H9 (cell line): ENCODE measurements around the gene HAND1. TPM values are rescaled to one million over a fixed set of nuclear protein-coding genes. Genes with fewer than 3 reads are reported as not detected.
"Not testable (repeated sequence)": the region's sequence is repeated elsewhere in the genome, so short reads cannot be mapped to it uniquely, and the experiment has no call there.

ENCODE experiments used
- DNase-seq: peaks from one replicate; pipeline ENCODE4 v3.0.0-alpha.2; 2017
- H2AFZ ChIP-seq: one replicate; pipeline ENCODE4 v1.6.1; 2013; ENCODE audit warnings: mild to moderate bottlenecking, low read length, control low read depth, moderate library complexity
- H2AK5ac ChIP-seq: 2 replicates; pipeline ENCODE4 v1.6.1; 2013; ENCODE audit warnings: low read length, control low read depth, mixed read lengths; ENCODE audit not compliant: insufficient read length
- H2BK120ac ChIP-seq: one replicate; pipeline ENCODE4 v1.6.1; 2013; ENCODE audit warnings: low read depth, mild to moderate bottlenecking, low read length, control low read depth, inconsistent platforms; ENCODE audit not compliant: poor library complexity, severe bottlenecking
- H2BK12ac ChIP-seq: 2 replicates; pipeline ENCODE4 v1.6.1; 2013; ENCODE audit warnings: low read length, control low read depth, mixed read lengths, low read depth; ENCODE audit not compliant: insufficient read length
- H2BK15ac ChIP-seq: 2 replicates; pipeline ENCODE4 v1.6.1; 2013; ENCODE audit warnings: low read depth, low read length, control low read depth
- H2BK20ac ChIP-seq: one replicate; pipeline ENCODE4 v1.6.1; 2013; ENCODE audit warnings: low read depth, mild to moderate bottlenecking, low read length, control low read depth, inconsistent platforms; ENCODE audit not compliant: poor library complexity, severe bottlenecking
- H2BK5ac ChIP-seq: 2 replicates; pipeline ENCODE4 v1.6.1; 2013; ENCODE audit warnings: low read length, control low read depth, mixed read lengths; ENCODE audit not compliant: insufficient read length
- H3K14ac ChIP-seq: 2 replicates; pipeline ENCODE4 v1.6.1; 2013; ENCODE audit warnings: low read length, control low read depth; ENCODE audit not compliant: insufficient read depth
- H3K18ac ChIP-seq: 2 replicates; pipeline ENCODE4 v1.6.1; 2013; ENCODE audit warnings: low read depth, mild to moderate bottlenecking, mixed read lengths, low read length, control low read depth; ENCODE audit not compliant: insufficient read length
- H3K23ac ChIP-seq: 2 replicates; pipeline ENCODE4 v1.6.1; 2013; ENCODE audit warnings: low read length, control low read depth, mixed read lengths, low read depth; ENCODE audit not compliant: insufficient read length
- H3K23me2 ChIP-seq: 2 replicates; pipeline ENCODE4 v1.6.1; 2013; ENCODE audit warnings: low read depth, mild to moderate bottlenecking, mixed read lengths, low read length, control low read depth; ENCODE audit not compliant: insufficient read length, poor library complexity, severe bottlenecking
- H3K27ac ChIP-seq: 2 replicates; pipeline ENCODE4 v1.5.1; 2013; ENCODE audit warnings: low read length, control low read depth, mixed read lengths, low read depth; ENCODE audit not compliant: insufficient read length
- H3K27me3 ChIP-seq: 2 replicates; pipeline ENCODE4 v1.6.1; 2013; ENCODE audit warnings: low read length, control low read depth, inconsistent platforms; ENCODE audit not compliant: insufficient read depth
- H3K4ac ChIP-seq: 2 replicates; pipeline ENCODE4 v1.6.1; 2013; ENCODE audit warnings: low read depth, mild to moderate bottlenecking, control low read depth, inconsistent platforms, low read length, moderate library complexity
- H3K4me1 ChIP-seq: 2 replicates; pipeline ENCODE4 v1.6.1; 2013; ENCODE audit warnings: low read length, control low read depth, inconsistent platforms; ENCODE audit not compliant: insufficient read depth
- H3K4me2 ChIP-seq: 2 replicates; pipeline ENCODE4 v1.6.1; 2013; ENCODE audit warnings: low read length, control low read depth, mixed read lengths; ENCODE audit not compliant: insufficient read length, insufficient read depth
- H3K56ac ChIP-seq: 2 replicates; pipeline ENCODE4 v1.6.1; 2013; ENCODE audit warnings: low read depth, mild to moderate bottlenecking, mixed read lengths, low read length, control low read depth; ENCODE audit not compliant: insufficient read length
- H3K79me1 ChIP-seq: 2 replicates; pipeline ENCODE4 v1.6.1; 2013; ENCODE audit warnings: low read depth, mild to moderate bottlenecking, moderate library complexity, low read length, control low read depth, inconsistent platforms; ENCODE audit not compliant: insufficient read depth, poor library complexity, severe bottlenecking
- H3K79me2 ChIP-seq: 2 replicates; pipeline ENCODE4 v1.6.1; 2013; ENCODE audit warnings: low read length, control low read depth, inconsistent platforms; ENCODE audit not compliant: insufficient read depth
- H3K9ac ChIP-seq: 2 replicates; pipeline ENCODE4 v1.6.1; 2013; ENCODE audit warnings: low read length, control low read depth, mixed read lengths; ENCODE audit not compliant: insufficient read length; ENCODE audit errors: extremely low read depth
- H3K9me3 ChIP-seq: one replicate; pipeline ENCODE4 v1.6.1; 2013; ENCODE audit warnings: low read depth, low read length, inconsistent platforms; ENCODE audit not compliant: control insufficient read depth
- H3T11ph ChIP-seq: one replicate; pipeline ENCODE4 v1.6.1; 2013; ENCODE audit warnings: mild to moderate bottlenecking, low read length, control low read depth, inconsistent platforms
- H4K20me1 ChIP-seq: one replicate; pipeline ENCODE4 v1.6.1; 2013; ENCODE audit not compliant: control insufficient read depth, insufficient read length, insufficient read depth
- H4K5ac ChIP-seq: 2 replicates; pipeline ENCODE4 v1.6.1; 2013; ENCODE audit warnings: low read depth, mild to moderate bottlenecking, mixed read lengths, low read length, control low read depth; ENCODE audit not compliant: insufficient read length
- H4K8ac ChIP-seq: replicated peaks from 2 replicates; pipeline ENCODE4 v1.6.1; 2013; ENCODE audit warnings: low read length, control low read depth, mixed read lengths, low read depth; ENCODE audit not compliant: insufficient read length
- H4K91ac ChIP-seq: 2 replicates; pipeline ENCODE4 v1.6.1; 2013; ENCODE audit warnings: low read depth, mild to moderate bottlenecking, moderate library complexity, mixed read lengths, low read length, control low read depth; ENCODE audit not compliant: insufficient read length
- H3K27ac Mint-ChIP-seq, 3 experiments: 2 replicates in 2 of 3; 3 replicates in 1 of 3; pipeline ENCODE4 v1.8.0; 2020 to 2021; ENCODE audit warnings: mixed read lengths in 3 of 3, mild to moderate bottlenecking in 1 of 3, moderate library complexity in 1 of 3
- H3K27me3 Mint-ChIP-seq: 2 replicates; pipeline ENCODE4 v1.8.0; 2021; ENCODE audit warnings: low read depth, mild to moderate bottlenecking, moderate library complexity, mixed read lengths
- H3K36me3 Mint-ChIP-seq, 3 experiments: 2 replicates in 2 of 3; 3 replicates in 1 of 3; pipeline ENCODE4 v1.8.0; 2020 to 2021; ENCODE audit warnings: low read depth in 3 of 3, mixed read lengths in 3 of 3; ENCODE audit not compliant: insufficient read depth in 1 of 3
- H3K4me1 Mint-ChIP-seq, 2 experiments: 2 replicates each; pipeline ENCODE4 v1.8.0; 2020; ENCODE audit warnings: mixed read lengths in 2 of 2
- H3K4me3 Mint-ChIP-seq, 2 experiments: 2 replicates in 1 of 2; 3 replicates in 1 of 2; pipeline ENCODE4 v1.8.0; 2020 to 2021; ENCODE audit warnings: mild to moderate bottlenecking in 2 of 2, mixed read lengths in 2 of 2, moderate library complexity in 1 of 2
- H3K9me3 Mint-ChIP-seq, 2 experiments: 2 replicates in 1 of 2; 3 replicates in 1 of 2; pipeline ENCODE4 v1.8.0; 2020; ENCODE audit warnings: mild to moderate bottlenecking in 2 of 2, mixed read lengths in 2 of 2, moderate library complexity in 1 of 2
- CTCF ChIP-seq: fragments of 200-600 bp; sonication (generic); conservative IDR thresholded peaks from 3 replicates; pipeline ENCODE4 v1.8.0; 2021; ENCODE audit warnings: antibody characterized with exemption, mild to moderate bottlenecking
- WGBS: extraction: QIAGEN DNeasy Blood & Tissue Kit; methylation state at CpG from one replicate; pipeline ENCODE4 v1.1.7; 2013; ENCODE audit warnings: missing lambda C conversion rate, low lambda C conversion rate, mixed read lengths; ENCODE audit not compliant: insufficient read length; ENCODE audit errors: extremely low coverage; 5-methylcytosine and 5-hydroxymethylcytosine counted together
- total RNA-seq: library from RNA; stranded (reverse); gene quantifications from 2 replicates; pipeline ENCODE4 v1.2.1, GENCODE V29; 2021

Gene HAND1
- total RNA-seq, 1 experiment from 2014 or later = not detected

- WGBS = no CpG with 5 or more reads among the region's 5 CpGs
- Histone ChIP-seq H2AFZ (no peak overlapping the region), H3K27ac (no peak overlapping the region), H3K4me2 (no peak overlapping the region), H2BK20ac (no peak overlapping the region), H4K8ac (no peak overlapping the region), H3K56ac (no peak overlapping the region), H3K23me2 (no peaks in the 10 kb centered on the region), H3T11ph (no peak overlapping the region), H2AK5ac (no peak overlapping the region), H3K14ac (no peak overlapping the region), H3K18ac (no peak overlapping the region), H2BK12ac (no peak overlapping the region), H2BK120ac (no peak overlapping the region), H3K4ac (no peak overlapping the region), H2BK5ac (no peak overlapping the region), H3K23ac (no peak overlapping the region), H3K9me3 (no peaks in the 10 kb centered on the region), H4K5ac (no peak overlapping the region), H3K4me1 (no peaks in the 10 kb centered on the region), H3K79me1 (no peaks in the 10 kb centered on the region), H4K20me1 (no peaks in the 10 kb centered on the region), H2BK15ac (no peak overlapping the region), H4K91ac (no peak overlapping the region), H3K79me2 (no peaks in the 10 kb centered on the region), H3K9ac (no peak overlapping the region), H3K27me3 (no peaks in the 10 kb centered on the region)
- TF ChIP-seq CTCF = no peak
- Mint-ChIP-seq H3K27me3 (peaks cover 39% of the 10 kb centered on the region), H3K4me3 (no peak overlapping the region), H3K9me3 (no peaks in the 10 kb centered on the region), H3K27ac (no peak overlapping the region), H3K4me1 (peaks cover 9% of the 10 kb centered on the region in 2 experiments), H3K36me3 (no peaks in the 10 kb centered on the region)
- no peak for DNase-seq
These were observed 38.4 kb upstream of the HAND1 start for GRCh38 chr5:154516475-154516874.

- H4K5ac ChIP-seq, H2BK15ac ChIP-seq, H3K9me3 ChIP-seq, H3K79me2 ChIP-seq, H2BK5ac ChIP-seq, H4K91ac ChIP-seq, H2BK12ac ChIP-seq, H3K56ac ChIP-seq, H3K23ac ChIP-seq, DNase-seq, H3K18ac ChIP-seq, H2AK5ac ChIP-seq, H2AFZ ChIP-seq, H4K20me1 ChIP-seq, H3K4me3 Mint-ChIP-seq, H4K8ac ChIP-seq, H3K4me2 ChIP-seq, H3K9ac ChIP-seq, H3K4me1 Mint-ChIP-seq, H3K27me3 ChIP-seq, H3K79me1 ChIP-seq, H2BK120ac ChIP-seq, H3T11ph ChIP-seq, H3K14ac ChIP-seq, H2BK20ac ChIP-seq, H3K27ac ChIP-seq, H3K4me1 ChIP-seq, H3K9me3 Mint-ChIP-seq, H3K23me2 ChIP-seq, H3K27ac Mint-ChIP-seq, H3K4ac ChIP-seq, H3K36me3 Mint-ChIP-seq: not testable (repeated sequence)
- WGBS = no CpG with 5 or more reads among the region's 6 CpGs
- H3K27me3 Mint-ChIP-seq = peaks cover 38% of the 10 kb centered on the region
These were observed 37.5 kb upstream of the HAND1 start for GRCh38 chr5:154515488-154515887.
